Stimulated activated CD4-positive, alpha-beta T cell treated with anti-CD3 and anti-CD28 coated beads, Interleukin-12 subunit alpha, Interleukin-12 subunit beta, amount 100 ng/mL, for 48 hours (primary cell): Measurements from ENCODE around the gene SYNJ2.

Experiments
- DNase-seq, 3 donors: peaks; one replicate each; pipeline ENCODE4 v3.0.0-alpha.2; 2020; ENCODE audit warnings: low read depth in 2 of 3, low spot score in 1 of 3

SYNJ2 gene

DNA sequence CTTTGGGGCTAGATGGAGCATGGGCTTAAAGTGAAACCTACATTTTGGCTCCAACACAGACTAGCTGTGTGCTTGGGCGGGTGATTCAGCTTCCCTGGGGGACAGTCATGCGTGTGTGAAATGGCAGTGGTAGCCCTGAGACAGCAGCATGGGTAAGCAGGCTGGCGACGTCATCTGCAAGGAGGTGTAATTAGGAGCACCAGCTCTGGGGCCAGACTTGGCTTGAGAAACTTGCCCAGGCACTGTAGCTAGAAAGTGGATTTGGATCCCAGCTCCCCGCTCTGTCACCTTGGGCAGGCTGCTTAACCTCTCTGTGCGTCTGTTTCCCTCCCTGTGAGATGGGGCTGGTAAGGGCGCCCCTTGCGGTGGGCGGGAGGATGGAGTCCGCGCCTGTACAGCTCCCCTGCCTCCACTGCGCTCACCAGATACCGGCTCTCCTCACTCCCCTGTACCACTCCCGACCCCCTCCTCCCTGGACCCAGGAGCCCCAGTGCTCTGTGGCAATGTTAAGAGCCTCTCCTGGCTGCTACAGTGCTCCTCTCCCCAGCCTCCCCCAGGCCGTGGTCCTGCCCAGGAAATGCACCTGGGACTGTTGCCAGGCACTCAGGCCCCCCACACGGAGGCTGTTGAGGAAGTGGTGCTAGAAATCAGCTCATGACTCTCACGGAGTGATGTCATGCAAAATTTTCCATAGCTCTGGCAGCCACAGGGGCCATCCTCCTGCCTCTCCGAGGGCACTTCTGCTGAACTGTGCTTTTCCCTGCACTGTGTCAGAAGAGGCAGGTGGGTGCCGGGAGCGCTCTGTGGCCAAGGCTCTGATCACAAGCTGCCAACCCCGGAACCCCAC, 44.6 kb downstream of the SYNJ2 start:
- DNase-seq: peak; percentile 71 to 79 (median 76)

DNA sequence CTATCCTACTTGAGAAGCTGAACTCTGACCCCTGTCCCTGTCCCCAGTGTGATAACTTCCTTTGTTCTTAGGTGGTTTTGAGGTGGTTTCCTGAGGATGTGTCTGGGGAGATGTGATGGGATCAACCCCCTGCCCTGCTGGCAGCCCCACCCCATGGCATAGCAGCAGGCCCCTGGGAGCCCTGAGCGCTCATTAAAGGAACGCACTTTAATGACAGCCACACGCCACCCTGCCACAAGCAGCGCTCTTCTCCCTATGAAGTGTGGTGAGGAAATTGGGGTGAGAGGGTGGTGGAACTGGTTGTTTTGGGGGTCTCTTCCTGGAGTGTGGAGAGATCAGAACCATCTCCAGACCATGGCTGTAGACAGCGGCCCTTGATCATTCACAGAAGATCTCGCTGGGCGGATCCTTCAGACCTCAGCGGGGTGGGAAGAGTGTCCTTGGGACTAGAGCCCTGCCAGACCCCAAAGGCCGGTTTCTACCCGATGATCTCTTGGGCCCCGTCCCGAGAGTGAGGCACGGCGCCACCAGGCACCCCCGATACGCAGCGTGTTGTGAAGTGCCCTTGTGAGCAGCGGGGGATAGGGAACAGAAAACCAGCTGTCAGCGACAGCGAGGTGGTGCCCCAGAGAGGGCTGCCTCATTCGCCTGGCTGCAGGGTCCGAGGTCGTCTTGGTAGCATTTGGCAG, 45.4 kb downstream of the SYNJ2 start:
- no peak for DNase-seq

DNA sequence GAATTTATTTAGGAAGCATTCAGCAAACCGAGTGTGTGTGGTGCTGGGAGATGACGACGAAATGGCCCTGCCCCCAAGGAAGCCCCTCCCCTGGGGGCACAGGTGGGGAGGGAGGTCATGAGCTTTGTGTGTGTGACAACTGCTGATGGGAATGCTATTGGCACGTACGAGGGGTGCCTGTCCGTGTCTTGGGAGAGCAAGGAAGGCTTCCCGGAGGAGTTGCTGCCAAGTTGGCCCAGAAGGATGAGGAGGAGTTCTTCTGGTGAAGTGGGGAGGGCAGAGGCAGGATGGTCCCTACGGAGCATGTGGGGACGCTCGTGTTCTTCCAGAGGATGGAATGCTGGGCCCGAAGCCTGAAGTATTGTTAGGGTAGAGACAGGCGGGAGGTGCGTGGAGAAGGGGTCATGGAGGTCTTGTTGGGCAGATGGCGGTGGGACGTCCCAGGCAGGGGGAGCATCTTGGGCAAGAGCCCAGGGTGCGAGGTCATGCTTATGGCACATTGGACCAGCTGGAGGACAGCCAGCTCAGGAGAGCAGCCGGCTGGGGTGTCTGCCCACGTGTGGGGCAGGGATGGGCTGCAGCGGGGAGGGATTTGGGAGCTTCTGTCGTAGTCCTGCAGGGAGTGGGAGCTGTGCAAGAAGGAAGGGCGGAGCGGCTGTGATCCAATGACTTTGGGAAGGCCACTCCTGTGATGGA, 46.1 kb downstream of the SYNJ2 start:
- DNase-seq: no peak

DNA sequence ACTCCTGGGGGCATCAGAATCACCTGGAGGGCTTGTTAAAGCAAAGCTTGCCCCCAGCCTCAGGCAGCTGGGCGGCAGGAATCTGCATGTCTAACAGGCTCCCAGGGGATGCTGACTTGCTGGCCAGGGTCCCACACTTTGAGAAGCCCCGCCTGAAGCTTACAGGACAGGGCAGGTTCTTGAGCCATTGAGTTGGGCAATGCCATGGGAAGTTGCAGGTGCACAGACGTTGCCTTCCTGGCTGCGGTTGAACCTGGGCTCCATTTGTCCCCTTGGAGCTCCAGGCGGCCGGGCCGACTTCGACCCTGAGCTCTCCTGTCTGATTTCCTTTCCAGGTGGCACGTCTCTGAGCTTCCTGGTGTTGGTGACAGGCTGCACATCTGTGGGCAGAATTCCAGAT, 46.8 kb downstream of the SYNJ2 start:
- no peak for DNase-seq

DNA sequence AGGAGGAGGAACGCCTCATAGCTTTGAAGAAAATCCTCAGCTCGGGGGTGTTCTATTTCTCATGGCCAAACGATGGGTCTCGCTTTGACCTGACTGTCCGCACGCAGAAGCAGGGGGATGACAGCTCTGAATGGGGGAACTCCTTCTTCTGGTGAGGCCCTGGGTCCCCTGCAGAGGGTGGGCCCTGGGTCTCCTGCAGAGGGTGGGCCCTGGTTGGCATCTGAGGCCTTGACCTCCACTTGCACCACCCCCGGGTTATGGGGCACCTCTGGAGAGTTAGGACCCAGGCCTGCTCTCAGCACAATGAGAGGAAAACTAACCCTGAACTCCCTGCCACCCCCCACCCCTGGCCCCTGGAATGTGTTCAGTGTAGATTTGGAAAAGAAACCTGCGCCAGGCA, 47.2 kb downstream of the SYNJ2 start:
- no peak for DNase-seq

DNA sequence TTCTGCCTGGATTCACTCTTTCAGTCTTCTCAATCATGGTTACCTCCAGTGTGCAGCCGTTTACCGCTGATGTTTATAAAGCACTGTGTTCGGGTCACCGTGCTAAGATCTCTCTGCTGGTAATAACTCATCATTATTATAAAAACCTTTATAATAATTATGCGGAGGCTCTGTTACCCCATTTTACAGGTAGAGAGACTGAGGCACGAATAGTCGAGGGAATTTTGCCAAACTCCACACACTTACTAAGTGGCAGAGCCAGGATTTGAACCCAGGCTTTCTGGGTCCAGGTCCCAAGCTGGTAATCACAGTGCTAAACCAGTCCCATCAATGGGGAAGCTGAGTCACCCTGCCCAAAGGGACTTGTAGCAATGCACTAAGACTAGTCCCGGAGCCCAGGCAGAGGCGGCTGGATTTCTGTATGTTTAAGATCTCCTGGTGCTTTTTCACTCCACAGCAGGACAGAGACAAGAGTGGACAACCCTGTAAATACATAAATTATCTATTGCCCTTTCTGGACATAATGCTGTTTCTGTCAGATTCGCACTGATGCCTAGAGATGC, 48.1 kb downstream of the SYNJ2 start:
- DNase-seq: no peak

DNA sequence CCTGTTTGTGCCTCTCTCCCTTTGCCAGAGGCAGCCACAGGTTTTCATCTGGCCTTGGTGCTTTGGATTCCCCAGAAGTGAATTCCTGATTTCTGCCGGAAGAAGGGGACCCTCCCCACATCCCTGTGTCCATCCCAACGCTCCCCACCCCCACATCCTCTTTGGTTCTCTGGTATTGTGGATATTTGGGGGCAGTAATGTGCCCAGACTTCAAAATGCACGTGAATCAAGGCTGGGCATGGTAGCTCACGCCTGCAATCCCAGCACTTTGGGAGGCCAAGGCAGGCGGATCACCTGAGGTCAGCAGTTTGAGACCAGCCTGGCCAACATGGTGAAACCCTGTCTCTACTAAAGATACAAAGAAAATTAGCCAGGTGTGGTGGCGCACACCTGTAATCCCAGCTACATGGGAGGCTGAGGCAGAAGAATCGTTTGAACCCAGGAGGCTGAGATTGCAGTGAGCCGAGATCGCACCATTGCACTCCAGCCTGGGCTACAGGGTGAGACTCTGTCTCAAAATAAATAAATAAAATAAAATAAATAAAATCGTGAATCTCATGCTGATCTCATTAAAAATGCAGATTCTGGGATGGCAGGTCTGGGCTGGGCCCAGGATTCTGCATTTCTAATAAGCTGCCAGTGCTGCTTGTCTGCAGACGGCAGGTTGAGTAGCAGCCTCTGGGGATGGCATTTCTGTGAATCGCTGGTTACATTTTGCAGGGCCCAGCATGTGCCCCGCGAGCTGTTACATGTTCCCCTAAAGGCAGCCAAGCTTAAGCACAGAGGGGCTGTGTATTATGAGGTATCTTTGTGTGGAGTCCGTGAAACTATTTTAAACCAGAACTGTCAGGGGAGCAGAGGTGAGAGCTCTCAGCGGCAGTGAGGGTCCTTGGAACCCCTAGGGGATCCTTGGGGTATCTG, 49.0 kb downstream of the SYNJ2 start:
- no peak for DNase-seq

DNA sequence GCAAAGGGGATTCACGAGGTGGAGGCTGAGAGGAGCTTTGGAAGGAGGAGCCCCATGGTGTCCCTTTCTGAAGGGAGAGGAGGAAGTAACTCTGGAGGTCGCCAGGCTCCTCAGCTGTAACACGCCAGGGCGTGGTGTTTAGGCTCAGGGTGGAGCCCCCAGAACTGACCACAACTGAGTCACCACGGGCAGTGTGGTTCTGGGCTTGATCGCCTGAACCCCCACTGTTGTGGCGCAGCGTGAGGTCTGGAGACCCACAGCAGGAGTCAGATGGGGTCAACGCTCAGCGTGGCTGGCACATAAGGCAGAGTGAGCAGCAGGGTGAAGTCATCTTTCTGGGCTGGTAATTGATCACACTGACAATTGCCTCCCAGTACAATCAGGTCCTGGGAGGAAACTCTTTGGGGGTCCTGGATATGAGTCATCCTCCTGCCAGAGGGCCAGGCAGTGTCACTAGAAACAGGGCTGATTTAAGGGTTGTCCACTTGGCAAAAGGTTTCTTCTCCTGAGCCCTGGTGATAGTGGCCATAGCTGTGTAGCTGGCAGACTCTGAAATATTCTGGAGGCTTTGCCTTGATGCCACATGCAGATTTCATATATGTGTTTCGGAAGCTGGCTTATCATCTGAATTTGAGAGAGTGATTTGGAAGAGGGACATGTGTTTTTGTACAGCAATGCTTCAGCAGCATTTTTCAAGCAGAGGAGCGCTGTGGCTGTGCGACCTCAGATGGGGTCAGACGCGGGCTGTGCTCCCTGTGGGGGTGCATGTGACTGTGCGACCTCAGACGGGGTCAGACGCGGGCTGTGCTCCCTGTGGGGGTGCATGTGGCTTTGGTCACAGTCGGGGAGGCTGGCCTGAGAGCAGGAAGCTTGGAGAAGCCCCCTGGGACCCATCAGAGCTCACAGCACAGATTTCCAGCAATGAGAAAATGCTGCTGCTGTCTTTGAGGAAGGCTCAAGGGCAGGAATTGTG, 50.0 kb downstream of the SYNJ2 start:
- no peak for DNase-seq

DNA sequence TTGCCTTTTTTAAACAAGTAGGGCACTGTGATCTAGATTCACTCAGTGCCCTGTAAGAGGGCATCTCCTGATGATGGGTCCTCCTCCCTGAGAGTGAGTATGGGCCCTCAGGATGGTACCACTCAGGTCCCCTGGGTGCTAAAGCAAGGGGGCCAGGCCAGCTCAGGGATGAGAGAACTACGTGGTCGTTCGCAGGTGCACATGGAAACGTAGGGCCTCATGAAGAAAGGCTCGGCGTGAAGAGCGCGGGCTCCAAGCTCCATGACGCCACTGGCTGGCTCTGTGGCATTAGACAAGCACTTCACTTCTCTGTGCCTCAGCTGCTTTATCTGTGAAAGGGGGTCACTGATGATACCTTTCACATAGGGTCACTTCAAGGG, 50.7 kb downstream of the SYNJ2 start:
- DNase-seq: no peak

DNA sequence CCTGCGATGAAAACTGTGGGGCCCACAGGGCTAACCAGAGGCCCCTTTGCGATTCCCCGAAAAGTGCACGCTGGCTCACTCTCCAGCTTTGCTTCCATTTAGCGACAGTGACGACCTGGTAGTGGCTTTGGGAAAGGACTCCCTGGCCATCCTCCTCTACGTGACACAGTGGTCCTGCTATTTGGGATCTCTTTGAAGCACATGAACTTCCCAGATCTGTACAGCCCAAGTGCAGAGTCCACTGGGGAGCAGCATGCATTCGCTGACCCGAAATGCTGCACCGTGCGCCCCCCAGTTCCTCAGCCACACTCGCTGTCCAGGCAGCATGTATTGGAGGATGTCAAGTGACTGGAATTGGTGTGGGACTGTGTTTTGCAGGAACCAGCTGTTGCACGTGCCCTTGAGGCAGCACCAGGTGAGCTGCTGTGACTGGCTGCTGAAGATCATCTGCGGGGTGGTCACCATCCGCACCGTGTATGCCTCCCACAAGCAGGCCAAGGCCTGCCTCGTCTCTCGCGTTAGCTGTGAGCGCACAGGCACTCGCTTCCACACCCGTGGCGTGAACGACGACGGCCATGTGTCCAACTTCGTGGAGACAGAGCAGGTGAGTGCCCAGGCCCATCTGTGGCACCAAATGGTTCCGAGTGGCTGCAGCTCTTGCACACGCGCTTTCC, 51.6 kb downstream of the SYNJ2 start:
- DNase-seq: no peak

DNA sequence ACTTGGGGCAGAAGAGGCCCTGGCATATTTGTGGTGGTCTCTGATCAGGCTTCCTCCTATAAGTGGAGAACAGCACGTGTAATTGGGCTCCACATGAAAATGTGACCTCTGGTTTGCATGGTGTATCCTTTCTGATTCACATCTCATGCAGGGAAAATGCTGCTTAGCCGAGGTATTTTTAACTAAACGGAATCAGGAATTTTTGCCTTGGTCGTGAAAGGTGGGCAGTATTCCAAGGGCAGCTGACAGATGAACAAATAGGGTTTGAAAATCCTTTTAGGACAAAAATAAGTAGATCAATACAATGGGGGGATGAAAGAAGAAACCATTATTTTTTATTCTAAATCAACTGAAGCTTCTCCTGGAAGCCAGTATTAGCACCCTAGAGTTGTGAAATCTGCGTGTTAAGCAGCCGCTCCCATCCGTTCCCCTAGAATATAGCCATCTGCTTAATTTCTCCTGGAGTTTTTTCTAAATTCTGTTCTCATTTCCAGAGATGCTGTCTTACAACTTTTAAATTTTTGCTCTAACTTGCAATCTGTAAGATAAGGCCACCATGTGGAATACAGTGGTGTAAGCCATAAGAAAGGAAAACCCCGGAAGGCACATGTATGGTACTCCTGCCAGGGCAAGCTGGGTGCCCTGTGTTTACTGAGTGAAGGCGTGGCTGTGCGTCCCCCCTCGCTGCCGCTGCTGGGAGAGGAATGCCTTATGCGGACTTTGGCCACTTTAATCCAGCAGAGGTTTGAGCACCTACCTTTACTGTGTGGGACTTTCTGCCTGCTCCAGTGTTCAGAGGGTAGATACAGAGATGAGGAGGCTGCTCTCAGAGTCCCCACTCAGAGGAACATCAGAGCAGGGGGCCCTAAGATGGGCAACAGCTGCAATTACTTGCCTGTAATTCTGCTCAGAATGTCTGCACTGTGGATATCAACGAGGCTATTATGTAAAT, 52.4 kb downstream of the SYNJ2 start:
- no peak for DNase-seq

DNA sequence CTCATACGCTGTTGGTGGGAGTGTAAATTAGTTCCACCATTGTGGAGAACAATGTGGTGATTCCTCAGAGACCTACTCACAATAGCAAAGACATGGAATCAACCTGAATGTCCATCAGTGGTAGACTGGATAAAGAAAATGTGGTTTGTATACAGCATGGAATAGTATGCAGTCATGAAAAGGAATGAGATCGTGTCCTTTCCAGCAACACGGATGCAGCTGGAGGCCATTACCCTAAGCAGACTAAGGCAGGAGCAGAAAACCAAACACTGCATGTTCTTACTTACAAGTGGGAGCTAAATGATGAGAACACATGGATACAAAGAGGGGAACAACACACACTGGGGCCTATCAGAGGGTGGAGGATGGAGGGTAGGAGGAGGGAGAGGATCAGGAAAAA, 54.6 kb downstream of the SYNJ2 start:
- DNase-seq: no peak

DNA sequence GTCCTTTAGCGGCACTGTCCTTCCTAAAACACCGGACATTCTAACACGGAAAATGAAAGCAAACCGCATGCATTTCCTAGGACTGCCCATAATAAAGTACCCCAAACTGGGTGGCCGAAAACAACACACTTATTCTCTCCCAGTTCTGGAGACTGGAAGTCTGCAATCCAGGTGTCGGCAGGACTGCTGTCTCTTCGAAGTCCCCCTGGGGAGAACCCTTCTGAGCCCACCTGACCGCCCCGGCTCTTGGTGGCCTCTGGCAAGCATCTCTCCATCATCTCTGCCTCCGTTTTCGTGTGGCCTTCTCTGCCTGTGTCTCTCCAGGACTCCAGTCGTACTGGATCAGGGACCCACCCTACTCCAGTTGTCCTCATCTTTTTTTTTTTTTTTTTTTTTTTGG, 55.4 kb downstream of the SYNJ2 start:
- DNase-seq: no peak

DNA sequence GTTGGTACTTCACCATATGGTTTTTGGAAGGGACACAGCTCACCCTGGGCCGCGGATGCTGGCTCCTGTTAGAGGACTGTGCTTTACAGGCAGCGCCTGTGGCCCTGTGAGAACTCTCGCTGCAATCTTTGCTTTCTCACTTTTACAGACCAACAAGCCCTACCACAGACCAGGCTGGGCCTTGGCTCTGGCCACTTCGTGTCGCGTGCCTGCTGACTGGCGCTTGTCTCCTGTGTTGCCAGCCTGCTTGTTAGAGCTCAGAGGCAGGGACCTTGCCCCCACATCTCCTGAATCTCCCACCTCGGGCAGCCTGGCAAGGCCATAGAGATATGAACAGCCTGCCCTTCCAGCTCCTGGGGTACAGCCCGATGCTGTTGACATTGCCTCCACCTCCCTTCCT, 56.1 kb downstream of the SYNJ2 start:
- no peak for DNase-seq

DNA sequence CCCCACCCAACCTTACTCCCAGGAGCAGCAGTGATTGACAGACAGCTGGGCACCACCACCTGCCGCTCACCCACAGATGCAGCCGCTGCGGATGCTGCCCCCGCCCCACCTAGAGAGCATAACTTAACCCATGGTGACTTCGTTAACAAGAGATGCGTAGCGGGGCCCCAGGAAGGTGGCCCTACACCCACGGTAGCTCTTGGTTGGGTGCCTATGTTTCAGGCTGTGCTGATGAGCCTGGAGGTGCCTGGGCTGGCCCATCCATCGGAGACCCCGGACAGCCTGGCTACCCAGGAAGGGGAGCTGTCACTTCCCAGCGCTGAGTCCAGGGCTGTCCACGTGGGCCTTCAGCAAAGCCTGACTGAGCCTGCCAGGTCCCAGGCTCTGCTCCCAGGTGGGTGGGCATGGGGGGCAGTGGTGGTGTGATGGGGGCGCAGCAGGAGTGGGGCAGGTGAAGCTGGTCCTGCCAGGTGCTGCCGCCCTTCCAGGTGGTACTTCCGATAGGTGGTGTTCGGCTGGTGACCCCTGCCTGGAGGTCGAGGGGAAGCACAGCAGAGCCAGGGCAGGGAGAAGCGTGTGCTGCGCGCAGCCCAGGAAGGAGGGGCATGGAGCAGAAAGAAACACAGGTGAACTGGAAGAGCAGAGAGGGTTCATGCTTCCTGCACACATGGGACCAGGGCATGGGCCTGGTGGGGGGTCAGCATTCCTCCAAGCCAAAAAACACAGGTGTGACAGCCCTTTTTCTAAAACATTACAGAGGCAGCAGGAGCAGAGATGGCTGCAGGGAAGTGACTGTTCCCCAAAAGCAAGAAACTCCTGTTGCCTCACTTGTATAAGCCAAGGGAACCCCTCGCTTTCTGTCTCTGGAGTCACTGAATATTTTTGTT, 56.9 kb downstream of the SYNJ2 start:
- no peak for DNase-seq

DNA sequence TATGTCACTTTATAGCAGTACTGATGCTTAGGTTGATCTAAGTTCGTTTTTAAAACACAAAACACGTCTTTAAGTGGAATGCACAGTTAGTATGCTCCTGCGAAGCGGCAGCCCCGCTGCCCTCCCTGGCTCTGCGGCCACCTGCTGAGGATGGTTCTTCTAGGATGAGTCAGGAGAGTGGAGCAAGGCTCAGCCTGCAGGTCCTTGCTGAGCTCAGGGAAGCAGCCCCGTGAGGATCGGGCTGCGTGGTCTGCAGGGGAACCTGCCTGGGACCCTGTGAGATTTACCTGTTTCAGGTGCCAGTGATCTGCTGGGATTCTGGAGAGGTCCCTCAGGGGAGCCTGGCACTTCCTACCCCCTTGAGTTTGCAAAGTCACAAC, 57.5 kb downstream of the SYNJ2 start:
- DNase-seq: no peak

DNA sequence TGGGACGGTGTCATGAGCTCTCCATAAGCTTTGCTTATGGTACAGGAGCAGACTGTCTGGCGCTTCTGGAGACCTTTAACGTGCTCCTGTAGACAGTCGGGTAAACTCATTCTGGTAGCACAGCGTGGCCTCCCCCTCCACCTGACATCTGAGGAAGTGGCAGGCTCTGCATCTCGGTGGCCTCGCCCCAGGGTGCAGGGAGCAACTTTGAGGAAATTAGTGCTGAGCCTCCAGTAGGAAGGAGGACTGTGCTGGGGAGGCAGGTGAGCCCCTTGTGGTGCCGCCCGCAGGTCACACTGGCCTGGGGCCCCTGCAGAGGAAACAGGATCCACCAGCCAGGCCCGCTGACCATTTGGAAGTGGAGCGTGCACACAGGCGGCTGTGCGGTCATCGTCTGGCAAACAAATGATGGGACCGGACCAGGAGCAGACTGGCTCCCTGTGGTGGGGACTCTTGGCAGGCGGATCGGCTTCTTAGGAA, 57.9 kb downstream of the SYNJ2 start:
- no peak for DNase-seq
